HG03039 (cell line): ENCODE results near the gene THAP12.

Experiments used
- ATAC-seq: cut with Tn5 transposase; IDR thresholded peaks from one replicate; pipeline ENCODE4 v1.9.1; 2021; ENCODE audit warnings: mild to moderate bottlenecking, moderate library complexity; ENCODE audit not compliant: unreplicated experiment

THAP12 gene

GRCh38 chr11:76379807-76380158, 1.1 kb downstream of the THAP12 start:
- no peak for ATAC-seq

DNA sequence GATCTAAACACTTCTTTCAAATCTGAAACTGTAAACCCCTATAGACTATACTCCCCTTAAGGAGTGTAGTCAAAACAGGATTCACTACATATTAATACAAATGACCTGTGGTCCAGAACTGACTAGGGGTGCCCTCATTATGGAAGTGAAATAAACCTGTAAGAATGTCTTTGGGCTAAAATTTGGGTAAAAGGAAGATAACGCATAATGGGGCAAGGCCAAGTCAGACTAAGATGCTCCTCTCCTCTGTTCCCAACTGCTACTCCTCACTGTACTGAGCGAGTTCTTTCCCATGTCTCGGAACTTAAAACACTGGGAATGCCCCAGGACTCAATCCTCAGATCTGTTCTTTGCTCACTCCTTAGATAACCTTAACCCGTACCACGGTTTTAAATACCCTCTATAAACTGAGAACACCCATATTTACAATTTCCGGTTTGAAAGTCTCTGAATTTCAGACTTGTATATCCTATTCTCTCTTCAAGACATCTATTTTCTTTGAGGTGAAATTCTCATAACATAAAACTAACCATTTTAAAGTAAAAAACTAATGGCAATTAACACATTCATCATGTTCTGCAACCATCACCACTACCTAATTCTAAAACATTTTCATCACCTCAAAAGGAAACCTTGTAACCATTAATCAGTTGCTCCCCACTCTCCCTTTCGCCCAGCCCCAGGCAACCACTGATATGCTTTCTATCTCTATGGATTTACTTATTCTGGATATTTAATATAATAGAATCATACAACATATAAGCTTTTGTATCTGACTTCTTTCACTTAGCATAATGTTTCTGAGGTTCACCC, 4.0 kb downstream of the THAP12 start:
- ATAC-seq, result no peak

DNA sequence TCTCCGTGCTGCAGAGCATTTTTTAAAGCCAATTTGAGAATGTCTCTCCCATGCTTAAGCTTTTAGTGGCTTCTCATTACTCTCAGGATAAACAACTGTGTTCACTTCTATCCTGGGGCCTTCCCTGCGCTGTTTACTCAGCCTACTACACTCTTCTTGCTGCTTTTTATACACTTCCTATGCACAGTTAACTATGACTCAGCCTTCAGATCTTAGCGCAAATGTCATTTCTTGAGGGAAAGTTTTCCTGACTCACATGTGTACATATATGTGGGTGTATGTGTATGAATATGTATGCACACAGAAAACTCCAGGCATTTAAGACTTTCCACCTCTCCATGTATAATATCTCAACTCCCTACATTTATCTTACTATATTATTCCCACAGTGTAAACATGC, 9.8 kb downstream of the THAP12 start:
- peak; percentile 86 for ATAC-seq

GRCh38 chr11:76369406-76369805, 11.5 kb downstream of the THAP12 start:
- no peak for ATAC-seq

- ATAC-seq, result no peak
These were observed 12.4 kb downstream of the THAP12 start for GRCh38 chr11:76368490-76368889.

- no peak for ATAC-seq
These were observed 15.8 kb downstream of the THAP12 start for GRCh38 chr11:76365038-76365679.

DNA sequence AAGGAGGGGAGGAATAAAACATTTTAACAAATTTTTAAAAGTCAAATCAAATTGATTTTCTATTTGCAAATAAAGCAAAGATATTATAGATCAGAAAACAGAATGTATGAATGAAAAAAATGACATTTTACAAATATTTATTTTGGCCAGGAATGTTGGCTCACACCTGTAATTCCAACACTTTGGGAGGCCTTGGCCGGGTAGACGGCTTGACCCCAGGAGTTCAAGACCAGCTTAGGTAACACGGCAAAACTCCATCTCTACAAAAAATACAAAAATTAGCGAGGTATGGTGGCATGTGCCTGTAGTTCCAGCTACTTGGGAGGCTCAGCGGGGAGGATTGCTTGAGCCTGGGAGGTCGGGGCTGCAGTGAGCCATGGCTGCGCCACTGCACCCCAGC, 18.2 kb downstream of the THAP12 start:
- ATAC-seq, result no peak

- ATAC-seq, result no peak
These were observed 19.2 kb downstream of the THAP12 start for GRCh38 chr11:76361776-76362175.

DNA sequence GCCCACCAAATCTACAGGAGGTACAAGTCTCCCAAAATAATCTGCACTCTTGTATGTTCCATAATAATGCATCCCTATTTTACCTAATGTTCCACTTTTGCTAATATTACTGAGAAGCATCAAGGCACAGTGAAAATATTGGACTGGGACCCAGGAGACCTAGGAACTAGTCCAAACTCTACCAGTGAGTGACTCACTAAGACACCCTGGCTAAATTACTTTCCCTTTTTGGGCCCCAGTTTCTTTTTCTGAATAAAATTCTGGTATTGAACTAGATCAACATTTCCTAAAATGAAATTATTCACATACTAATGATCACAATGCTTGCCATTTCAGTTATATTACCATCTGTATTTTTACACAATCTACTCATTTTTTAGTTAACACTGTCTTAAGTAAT, 19.6 kb downstream of the THAP12 start:
- no peak for ATAC-seq

GRCh38 chr11:76355172-76355571, 25.8 kb downstream of the THAP12 start:
- ATAC-seq, result no peak

- no peak for ATAC-seq
These were observed 32.6 kb downstream of the THAP12 start for GRCh38 chr11:76348348-76348747.

- ATAC-seq, result no peak
These were observed 33.5 kb downstream of the THAP12 start for GRCh38 chr11:76347466-76347865.

GRCh38 chr11:76339221-76339620, 41.7 kb downstream of the THAP12 start:
- ATAC-seq, result no peak

GRCh38 chr11:76337923-76338322, 43.0 kb downstream of the THAP12 start:
- no peak for ATAC-seq

GRCh38 chr11:76337469-76337868, 43.5 kb downstream of the THAP12 start:
- ATAC-seq, result no peak

DNA sequence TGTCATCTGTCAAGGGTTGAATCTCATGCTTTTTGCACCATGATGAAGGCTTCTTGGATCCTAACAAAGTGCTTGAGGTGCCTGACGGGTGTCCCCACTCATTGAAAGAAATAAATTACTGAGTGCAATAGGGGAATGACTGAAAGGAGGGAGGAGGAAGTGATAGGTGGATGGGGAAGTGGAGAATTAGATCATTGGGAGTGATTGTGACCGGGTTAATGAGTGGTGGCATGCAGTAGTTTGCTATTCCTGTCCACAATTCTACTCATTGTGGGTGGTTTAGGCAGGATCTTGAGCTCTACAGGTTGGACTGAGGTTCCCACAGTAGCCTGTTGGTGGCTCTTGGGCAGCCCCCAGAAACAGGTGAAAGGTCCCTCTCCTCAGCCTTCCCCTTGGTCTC, 44.3 kb downstream of the THAP12 start:
- no peak for ATAC-seq

DNA sequence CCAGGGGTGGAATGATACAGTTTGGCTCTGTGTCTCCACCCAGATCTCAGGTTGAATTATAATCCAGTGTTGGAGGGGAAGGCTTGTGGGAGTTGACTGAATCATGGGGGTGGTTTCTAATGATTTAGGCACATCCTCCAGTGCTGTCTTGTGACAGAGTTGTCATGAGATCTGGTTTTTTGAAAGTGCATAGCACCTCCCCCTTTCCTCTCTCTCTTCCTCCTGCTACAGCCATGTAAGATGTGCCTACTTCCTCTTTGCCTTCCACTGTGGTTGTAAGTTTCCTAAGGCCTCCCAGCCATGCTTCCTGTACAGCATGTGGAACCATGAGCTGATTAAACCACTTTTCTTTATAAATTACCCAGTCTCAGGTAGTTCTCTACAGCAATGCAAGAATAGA, 45.1 kb downstream of the THAP12 start:
- ATAC-seq, result no peak

GRCh38 chr11:76334826-76335389, 46.0 kb downstream of the THAP12 start:
- no peak for ATAC-seq

GRCh38 chr11:76330651-76331050, 50.3 kb downstream of the THAP12 start:
- ATAC-seq, result no peak

GRCh38 chr11:76329983-76330382, 50.9 kb downstream of the THAP12 start:
- no peak for ATAC-seq

- no peak for ATAC-seq
These were observed 51.8 kb downstream of the THAP12 start for GRCh38 chr11:76329084-76329648.
